Measurements from ENCODE around the gene PRODH2. TPM values are rescaled to one million over a fixed set of nuclear protein-coding genes. Genes with fewer than 3 reads are reported as not detected.

Gene PRODH2
- total RNA-seq, 1 experiment from 2014 or later: not detected

DNA sequence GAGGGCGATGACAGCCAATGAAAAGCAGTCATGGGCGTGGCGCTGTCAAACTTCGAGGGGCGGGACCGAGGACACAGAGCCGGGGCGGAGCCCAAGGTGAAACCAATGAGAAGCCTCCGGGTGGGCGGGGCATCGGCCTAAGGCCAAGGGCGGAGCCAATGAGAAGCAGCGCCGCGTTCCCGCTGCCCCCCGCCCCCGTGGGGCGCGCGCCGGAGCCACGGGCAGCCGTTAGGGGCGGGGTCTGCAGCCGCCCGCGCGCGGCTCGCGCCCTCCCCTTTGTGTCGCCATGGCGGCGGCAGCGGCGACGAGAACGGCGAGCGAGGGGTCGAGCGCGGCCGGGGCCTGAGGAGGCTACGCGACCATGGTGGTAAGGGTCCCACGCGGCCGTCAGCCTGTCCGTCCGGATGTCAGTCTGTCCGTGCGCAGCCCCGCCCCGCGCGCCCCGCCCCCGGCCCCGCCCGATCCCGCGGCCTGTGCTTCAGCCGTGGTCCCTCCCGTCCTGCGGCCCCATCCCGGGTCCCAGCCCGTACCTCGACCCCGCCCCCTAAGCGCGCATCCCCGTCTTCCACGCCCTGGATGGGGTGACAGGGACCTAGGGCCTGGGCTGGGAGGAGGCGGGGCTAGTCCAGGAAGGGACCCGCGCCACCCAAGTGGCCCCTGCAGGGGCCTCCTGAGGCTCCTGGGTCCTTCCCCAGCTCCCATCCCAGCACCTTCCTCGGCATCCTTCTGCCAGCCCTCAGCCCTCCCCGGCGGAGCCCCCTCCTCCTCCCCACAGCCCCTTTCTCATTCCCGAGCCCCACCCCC, 37.1 kb downstream of the PRODH2 start, which contains the start of gene ARHGAP33:
Gene ARHGAP33, plus strand, starts transcription at position 267 of the 804 bp plus-strand sequence. Its CDS starts 95 bp downstream, at position 362.
- Mint-ChIP-seq H3K27ac (no peak within 1 kb of the TSS), H3K4me3 (peak within 1 kb of the TSS; percentile 70), H3K4me1 (peaks cover 30% of the 10 kb centered on the region), H3K9me3 (no peaks in the 10 kb centered on the region), H3K36me3 (no peaks in the 10 kb centered on the region), H3K27me3 (ENCODE audit: low read depth) (peaks cover 30% of the 10 kb centered on the region)
- ChIA-PET CTCF (interaction anchor here (0.9 to 2.5 kb wide), 4 partner anchors 9 to 81 kb away, joined by 3 to 11 read pairs (median 4); partner anchors contain the start of gene KIRREL2), POLR2A (no interaction called here)
- DNase-seq (ENCODE audit: low spot score) (peak; percentile 100), ATAC-seq (peak; percentile 87)
- no peak for TF ChIP-seq ZNF423 (CRISPR knock-in tag; IDR thresholded peaks at IDR 0.05)
- TF ChIP-seq, protein P1, sequence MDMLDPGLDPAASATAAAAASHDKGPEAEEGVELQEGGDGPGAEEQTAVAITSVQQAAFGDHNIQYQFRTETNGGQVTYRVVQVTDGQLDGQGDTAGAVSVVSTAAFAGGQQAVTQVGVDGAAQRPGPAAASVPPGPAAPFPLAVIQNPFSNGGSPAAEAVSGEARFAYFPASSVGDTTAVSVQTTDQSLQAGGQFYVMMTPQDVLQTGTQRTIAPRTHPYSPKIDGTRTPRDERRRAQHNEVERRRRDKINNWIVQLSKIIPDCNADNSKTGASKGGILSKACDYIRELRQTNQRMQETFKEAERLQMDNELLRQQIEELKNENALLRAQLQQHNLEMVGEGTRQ (CRISPR knock-in tag; IDR thresholded peaks at IDR 0.05): 0 out of 2 replicates have a peak, but pooled peaks have one; percentile 6
- peak; percentile 91 for TF ChIP-seq SP1 (CRISPR knock-in tag; conservative IDR thresholded peaks at IDR 0.05)
- no peak for TF ChIP-seq FOXK1 (CRISPR knock-in tag; IDR thresholded peaks at IDR 0.05)
- TF ChIP-seq TEAD1 (CRISPR knock-in tag; IDR thresholded peaks at IDR 0.05): no peak
- TF ChIP-seq, protein P2, sequence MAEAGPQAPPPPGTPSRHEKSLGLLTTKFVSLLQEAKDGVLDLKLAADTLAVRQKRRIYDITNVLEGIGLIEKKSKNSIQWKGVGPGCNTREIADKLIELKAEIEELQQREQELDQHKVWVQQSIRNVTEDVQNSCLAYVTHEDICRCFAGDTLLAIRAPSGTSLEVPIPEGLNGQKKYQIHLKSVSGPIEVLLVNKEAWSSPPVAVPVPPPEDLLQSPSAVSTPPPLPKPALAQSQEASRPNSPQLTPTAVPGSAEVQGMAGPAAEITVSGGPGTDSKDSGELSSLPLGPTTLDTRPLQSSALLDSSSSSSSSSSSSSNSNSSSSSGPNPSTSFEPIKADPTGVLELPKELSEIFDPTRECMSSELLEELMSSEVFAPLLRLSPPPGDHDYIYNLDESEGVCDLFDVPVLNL (CRISPR knock-in tag; IDR thresholded peaks at IDR 0.05; ENCODE audit: borderline replicate concordance, low read depth): no peak
- TF ChIP-seq, protein P3, sequence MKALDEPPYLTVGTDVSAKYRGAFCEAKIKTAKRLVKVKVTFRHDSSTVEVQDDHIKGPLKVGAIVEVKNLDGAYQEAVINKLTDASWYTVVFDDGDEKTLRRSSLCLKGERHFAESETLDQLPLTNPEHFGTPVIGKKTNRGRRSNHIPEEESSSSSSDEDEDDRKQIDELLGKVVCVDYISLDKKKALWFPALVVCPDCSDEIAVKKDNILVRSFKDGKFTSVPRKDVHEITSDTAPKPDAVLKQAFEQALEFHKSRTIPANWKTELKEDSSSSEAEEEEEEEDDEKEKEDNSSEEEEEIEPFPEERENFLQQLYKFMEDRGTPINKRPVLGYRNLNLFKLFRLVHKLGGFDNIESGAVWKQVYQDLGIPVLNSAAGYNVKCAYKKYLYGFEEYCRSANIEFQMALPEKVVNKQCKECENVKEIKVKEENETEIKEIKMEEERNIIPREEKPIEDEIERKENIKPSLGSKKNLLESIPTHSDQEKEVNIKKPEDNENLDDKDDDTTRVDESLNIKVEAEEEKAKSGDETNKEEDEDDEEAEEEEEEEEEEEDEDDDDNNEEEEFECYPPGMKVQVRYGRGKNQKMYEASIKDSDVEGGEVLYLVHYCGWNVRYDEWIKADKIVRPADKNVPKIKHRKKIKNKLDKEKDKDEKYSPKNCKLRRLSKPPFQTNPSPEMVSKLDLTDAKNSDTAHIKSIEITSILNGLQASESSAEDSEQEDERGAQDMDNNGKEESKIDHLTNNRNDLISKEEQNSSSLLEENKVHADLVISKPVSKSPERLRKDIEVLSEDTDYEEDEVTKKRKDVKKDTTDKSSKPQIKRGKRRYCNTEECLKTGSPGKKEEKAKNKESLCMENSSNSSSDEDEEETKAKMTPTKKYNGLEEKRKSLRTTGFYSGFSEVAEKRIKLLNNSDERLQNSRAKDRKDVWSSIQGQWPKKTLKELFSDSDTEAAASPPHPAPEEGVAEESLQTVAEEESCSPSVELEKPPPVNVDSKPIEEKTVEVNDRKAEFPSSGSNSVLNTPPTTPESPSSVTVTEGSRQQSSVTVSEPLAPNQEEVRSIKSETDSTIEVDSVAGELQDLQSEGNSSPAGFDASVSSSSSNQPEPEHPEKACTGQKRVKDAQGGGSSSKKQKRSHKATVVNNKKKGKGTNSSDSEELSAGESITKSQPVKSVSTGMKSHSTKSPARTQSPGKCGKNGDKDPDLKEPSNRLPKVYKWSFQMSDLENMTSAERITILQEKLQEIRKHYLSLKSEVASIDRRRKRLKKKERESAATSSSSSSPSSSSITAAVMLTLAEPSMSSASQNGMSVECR (CRISPR knock-in tag; IDR thresholded peaks at IDR 0.05; ENCODE audit: borderline replicate concordance): no peak
- no peak for TF ChIP-seq ZNF219 (CRISPR knock-in tag; IDR thresholded peaks at IDR 0.05; ENCODE audit: borderline replicate concordance)
- TF ChIP-seq, protein P4, sequence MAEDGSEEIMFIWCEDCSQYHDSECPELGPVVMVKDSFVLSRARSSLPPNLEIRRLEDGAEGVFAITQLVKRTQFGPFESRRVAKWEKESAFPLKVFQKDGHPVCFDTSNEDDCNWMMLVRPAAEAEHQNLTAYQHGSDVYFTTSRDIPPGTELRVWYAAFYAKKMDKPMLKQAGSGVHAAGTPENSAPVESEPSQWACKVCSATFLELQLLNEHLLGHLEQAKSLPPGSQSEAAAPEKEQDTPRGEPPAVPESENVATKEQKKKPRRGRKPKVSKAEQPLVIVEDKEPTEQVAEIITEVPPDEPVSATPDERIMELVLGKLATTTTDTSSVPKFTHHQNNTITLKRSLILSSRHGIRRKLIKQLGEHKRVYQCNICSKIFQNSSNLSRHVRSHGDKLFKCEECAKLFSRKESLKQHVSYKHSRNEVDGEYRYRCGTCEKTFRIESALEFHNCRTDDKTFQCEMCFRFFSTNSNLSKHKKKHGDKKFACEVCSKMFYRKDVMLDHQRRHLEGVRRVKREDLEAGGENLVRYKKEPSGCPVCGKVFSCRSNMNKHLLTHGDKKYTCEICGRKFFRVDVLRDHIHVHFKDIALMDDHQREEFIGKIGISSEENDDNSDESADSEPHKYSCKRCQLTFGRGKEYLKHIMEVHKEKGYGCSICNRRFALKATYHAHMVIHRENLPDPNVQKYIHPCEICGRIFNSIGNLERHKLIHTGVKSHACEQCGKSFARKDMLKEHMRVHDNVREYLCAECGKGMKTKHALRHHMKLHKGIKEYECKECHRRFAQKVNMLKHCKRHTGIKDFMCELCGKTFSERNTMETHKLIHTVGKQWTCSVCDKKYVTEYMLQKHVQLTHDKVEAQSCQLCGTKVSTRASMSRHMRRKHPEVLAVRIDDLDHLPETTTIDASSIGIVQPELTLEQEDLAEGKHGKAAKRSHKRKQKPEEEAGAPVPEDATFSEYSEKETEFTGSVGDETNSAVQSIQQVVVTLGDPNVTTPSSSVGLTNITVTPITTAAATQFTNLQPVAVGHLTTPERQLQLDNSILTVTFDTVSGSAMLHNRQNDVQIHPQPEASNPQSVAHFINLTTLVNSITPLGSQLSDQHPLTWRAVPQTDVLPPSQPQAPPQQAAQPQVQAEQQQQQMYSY (CRISPR knock-in tag; IDR thresholded peaks at IDR 0.05): peak; percentile 84
- no peak for TF ChIP-seq NR3C1 (CRISPR knock-in tag; conservative IDR thresholded peaks at IDR 0.05; ENCODE audit: low read depth)
- TF ChIP-seq, protein P5, sequence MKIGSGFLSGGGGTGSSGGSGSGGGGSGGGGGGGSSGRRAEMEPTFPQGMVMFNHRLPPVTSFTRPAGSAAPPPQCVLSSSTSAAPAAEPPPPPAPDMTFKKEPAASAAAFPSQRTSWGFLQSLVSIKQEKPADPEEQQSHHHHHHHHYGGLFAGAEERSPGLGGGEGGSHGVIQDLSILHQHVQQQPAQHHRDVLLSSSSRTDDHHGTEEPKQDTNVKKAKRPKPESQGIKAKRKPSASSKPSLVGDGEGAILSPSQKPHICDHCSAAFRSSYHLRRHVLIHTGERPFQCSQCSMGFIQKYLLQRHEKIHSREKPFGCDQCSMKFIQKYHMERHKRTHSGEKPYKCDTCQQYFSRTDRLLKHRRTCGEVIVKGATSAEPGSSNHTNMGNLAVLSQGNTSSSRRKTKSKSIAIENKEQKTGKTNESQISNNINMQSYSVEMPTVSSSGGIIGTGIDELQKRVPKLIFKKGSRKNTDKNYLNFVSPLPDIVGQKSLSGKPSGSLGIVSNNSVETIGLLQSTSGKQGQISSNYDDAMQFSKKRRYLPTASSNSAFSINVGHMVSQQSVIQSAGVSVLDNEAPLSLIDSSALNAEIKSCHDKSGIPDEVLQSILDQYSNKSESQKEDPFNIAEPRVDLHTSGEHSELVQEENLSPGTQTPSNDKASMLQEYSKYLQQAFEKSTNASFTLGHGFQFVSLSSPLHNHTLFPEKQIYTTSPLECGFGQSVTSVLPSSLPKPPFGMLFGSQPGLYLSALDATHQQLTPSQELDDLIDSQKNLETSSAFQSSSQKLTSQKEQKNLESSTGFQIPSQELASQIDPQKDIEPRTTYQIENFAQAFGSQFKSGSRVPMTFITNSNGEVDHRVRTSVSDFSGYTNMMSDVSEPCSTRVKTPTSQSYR (CRISPR knock-in tag; IDR thresholded peaks at IDR 0.05): no peak
- TF ChIP-seq, protein P6, sequence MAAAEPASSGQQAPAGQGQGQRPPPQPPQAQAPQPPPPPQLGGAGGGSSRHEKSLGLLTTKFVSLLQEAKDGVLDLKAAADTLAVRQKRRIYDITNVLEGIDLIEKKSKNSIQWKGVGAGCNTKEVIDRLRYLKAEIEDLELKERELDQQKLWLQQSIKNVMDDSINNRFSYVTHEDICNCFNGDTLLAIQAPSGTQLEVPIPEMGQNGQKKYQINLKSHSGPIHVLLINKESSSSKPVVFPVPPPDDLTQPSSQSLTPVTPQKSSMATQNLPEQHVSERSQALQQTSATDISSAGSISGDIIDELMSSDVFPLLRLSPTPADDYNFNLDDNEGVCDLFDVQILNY (CRISPR knock-in tag; IDR thresholded peaks at IDR 0.05): peak; percentile 70; the same call in 1 of the 2 replicates
- no peak for TF ChIP-seq ZNF263 (CRISPR knock-in tag; IDR thresholded peaks at IDR 0.05; ENCODE audit: low read depth)
- TF ChIP-seq FOXP1 (CRISPR knock-in tag; IDR thresholded peaks at IDR 0.05; ENCODE audit: borderline replicate concordance): no peak
- TF ChIP-seq, protein P7, sequence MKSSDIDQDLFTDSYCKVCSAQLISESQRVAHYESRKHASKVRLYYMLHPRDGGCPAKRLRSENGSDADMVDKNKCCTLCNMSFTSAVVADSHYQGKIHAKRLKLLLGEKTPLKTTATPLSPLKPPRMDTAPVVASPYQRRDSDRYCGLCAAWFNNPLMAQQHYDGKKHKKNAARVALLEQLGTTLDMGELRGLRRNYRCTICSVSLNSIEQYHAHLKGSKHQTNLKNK (CRISPR knock-in tag; IDR thresholded peaks at IDR 0.05): no peak
- no peak for TF ChIP-seq JUN (CRISPR knock-in tag; IDR thresholded peaks at IDR 0.05)
- no peak for TF ChIP-seq ZNF317 (CRISPR knock-in tag; IDR thresholded peaks at IDR 0.05; ENCODE audit: borderline replicate concordance, low read depth)
- peak; percentile 64 for TF ChIP-seq NFYB (CRISPR knock-in tag; conservative IDR thresholded peaks at IDR 0.05; ENCODE audit: low read depth)
- TF ChIP-seq FOXJ3 (CRISPR knock-in tag; IDR thresholded peaks at IDR 0.05; ENCODE audit: borderline replicate concordance): no peak
- TF ChIP-seq, protein P8, sequence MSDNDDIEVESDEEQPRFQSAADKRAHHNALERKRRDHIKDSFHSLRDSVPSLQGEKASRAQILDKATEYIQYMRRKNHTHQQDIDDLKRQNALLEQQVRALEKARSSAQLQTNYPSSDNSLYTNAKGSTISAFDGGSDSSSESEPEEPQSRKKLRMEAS (CRISPR knock-in tag; IDR thresholded peaks at IDR 0.05): no peak

All from WTC11 (cell line).